ENCODE measurements around the gene PTPN22.
"Not testable (repeated sequence)": the region's sequence is repeated elsewhere in the genome, so short reads cannot be mapped to it uniquely, and the experiment has no call there.

Gene PTPN22

DNA sequence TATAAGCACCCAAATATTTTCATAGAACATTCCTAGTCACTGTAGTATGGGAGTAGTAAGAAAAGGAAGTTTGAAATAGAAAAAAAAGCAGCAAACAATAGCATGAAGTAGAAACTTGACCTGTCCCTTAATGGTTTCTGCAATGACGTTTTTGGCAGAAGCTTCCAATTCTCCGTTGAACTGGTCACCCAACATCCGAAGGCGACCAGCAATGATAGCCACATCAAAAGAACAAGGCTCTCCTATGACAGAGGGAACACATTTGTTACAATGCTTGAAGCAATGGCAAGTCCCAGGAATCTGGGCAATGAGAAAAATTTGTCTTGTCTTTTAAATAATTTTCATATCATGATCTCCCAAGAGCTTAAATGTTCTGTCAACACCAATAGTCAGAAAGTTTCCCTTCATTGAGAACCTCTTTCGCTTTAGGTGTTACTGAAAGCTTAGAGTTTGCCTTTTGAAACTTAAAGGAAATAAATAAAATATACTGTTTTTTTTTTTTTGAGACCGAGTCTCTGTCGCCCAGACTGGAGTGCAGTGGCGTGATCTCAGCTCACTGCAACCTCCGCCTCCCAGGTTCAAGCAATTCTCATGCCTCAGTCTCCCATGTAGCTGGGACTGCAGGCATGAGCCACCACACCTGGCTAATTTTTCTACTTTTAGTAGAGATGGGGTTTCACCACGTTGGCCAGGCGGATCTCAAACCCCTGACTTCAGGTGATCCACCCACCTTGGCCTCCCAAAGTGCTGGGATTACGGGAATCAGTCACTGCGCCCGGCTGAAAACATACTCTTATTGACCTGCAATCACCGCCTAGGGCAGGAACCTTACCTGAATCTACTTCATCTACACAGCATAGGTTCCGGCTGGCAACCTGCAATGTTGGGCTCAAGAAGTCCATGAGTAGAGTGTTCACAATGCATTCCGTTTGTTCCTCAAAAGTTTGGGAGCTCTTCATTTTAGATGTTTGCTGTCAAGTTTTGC is 15.2 kb upstream of the PTPN22 start:
- DNase-seq: no peak

DNA sequence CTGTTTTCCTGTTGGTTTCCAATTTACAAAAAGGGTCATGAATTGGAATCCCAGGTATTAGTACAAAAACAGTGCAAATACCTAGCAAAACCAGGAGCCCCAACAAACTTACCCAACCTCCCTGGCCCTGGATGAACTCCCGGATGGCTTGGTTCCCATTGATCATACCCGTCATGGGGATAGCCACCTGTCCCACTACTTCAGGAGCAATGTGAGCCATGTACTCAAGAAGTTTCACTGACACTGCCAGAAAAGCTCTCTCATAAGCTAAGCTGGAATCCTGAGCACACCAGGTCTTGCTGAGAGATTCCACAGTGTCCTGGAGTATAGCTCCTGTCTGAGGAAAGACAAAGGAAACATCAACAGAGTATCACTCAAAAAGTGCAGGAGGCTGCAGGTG is 10.1 kb upstream of the PTPN22 start:
- no peak for DNase-seq

DNA sequence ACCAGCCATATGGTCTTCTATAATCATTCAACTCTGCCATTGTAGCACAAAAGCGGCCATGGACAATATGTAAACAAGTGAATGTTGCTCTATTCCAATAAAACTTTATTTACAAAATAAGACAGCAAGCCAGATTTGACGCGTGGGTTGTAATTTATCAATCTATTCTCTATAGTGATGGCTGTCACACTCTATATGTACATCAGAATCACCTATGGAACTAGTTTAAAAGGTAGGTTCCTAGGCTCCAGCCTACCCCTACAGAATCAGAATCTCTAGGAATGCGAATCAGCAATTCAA is 8.2 kb upstream of the PTPN22 start:
- DNase-seq: no peak

DNA sequence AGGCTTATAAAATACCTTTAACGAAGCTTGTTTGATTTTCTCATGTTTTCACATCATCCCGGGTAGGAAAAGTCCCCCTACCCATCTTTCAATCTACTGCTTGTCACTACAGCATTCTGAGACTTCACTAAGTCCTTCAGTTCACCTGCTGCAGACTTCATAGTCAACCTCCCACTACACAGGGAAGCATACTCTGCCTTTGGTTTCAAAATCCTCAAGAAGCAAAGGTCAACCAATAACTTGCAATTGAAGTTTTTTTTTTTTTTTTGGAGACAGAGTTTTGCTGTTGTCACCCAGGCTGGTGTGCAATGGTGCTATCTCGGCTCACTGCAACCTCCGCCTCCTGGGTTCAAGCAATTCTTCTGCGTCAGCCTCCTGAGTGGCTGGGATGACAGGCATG is 4.7 kb upstream of the PTPN22 start:
- DNase-seq: no peak

DNA sequence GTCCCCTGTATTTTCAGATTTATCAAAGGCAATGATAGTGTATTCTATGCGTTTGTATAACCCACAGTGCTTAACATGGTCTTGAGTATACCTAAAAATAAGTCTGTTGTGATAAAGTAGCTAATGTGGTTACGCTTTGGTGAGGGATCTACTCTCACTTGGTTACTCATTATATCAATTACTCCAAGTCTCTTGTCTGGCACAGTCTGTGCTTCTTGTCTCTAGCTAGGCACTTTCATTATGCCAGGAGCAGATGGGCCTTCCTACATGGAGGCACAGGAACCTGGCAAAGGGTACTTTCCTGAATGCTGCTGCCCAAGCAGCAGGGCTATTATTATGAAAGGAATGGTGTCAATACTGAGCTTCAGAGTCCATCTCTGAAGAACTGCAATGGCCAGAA is 4.2 kb upstream of the PTPN22 start:
- no peak for DNase-seq

DNA sequence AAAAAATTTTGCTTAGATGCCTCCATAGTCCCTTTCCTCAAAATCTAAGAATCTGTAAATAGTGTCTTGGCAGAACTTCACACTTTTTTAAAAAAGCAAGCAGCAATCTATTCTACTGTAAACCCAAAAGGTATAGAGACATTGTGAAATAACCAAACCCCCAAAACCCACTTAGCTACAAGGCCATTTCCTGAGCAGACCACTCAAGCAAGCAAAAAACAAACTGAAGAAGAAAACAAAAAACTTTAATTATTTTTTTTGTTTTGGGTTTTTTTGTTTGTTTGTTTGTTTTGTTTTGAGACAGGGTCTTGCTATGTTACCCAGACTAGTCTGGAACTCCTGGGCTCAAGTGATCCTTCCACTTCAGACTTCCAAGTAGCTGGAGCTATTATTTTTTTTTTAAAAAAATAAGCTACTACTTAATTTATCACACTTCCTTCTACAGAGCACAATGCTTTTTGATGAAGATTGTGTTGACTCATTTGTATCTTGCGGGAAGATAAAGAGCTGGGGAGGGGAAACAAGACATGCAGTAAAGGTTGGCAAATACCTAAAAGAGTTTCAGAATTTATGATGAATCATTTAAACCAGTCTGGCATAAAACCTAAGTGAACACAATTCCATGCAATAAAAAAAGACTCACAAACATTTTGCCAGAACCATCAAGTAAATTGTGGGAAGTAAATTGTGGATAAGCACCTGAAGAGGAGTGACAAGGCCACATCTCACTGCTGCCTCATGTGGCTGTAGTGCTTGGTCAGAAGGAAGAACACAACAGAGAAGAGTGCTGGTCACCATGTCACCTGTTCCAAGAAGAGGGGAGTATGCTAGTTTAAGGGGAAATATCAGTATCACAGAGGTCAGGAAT is 2.7 kb upstream of the PTPN22 start:
- DNase-seq: no peak

DNA sequence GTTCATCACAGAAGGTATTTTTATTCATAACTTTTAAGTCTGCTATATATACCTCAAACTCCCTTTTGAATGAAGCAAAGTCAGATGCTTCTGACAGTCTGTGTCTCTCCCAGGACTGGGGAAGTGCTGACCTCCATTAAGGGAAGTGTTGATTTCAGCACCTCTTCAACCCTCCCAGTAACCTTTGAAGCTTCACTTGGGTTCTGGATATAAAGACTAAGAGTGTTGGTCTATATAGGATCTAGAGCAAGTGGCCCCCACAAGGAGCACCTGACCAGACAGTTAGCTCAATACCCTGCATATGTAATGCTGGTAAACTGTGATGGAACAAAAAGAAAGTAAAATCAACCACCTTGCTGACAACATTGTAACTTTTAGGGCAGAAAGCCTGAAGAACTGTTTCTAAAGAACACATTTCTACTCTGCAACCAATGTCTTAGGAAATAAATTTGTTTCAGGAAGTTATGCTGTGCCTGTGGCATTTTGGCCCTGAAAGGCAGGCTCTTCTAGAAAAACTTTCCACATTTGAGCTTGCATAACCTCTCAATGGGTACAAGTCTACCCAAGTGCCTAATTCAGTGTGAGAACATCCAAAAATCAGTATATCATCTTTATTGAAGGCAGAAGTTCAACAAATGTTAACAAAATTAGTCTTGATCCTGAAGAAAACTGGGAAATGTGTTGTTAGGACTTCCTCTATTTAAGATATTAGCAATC is 865 bp upstream of the PTPN22 start:
- no peak for DNase-seq

DNA sequence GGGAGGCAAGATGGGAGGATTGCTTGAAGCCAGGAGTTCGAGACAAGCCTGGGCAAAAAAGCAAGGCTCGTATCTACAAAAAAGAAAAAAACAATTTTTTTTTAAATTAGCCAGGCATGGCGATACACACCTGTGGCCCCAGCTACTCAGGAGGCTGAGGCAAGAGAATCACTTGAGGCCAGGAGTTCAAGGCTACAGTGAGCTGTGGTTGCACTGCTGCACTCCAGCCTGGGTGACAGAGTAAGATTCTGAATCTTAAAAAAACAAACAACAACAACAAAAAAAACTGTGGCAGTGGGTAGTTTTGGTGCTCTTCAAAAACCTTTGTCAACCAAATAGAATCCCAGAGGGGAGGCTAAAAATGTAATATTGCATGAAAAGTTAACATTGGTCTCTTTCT is 734 bp downstream of the PTPN22 start:
- no peak for DNase-seq

DNA sequence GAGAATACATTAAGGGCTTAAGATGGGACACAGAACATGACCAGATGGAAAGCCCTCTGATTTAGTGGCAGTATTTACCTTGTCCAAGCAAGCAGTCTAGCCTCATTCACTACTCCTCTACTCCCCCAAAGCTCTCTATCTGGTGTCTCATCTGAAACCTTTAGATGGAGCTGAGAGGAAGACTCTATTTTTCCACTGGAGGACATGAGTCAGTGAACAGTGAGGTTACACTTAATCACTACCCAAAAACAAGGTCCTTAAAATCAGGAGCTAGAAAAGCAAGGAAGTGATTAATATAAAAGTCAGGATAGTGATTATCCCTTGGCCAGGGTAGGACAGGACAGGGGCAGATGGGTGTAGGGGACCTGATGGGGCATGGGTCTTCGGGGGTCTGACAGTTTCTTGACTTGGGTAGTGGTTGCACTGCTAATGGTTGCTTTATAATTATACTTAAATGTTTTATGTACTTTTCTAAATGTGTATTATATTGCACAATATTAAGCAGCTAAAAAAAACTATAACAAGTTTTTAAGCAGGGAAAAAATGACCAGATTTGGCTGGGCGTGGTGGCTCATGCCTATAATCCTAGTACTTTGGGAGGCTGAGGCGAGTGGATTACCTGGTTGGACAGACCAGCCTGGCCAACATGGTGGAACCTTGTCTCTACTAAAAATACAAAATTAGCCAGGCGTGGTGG is 3.0 kb downstream of the PTPN22 start:
- DNase-seq: no peak

DNA sequence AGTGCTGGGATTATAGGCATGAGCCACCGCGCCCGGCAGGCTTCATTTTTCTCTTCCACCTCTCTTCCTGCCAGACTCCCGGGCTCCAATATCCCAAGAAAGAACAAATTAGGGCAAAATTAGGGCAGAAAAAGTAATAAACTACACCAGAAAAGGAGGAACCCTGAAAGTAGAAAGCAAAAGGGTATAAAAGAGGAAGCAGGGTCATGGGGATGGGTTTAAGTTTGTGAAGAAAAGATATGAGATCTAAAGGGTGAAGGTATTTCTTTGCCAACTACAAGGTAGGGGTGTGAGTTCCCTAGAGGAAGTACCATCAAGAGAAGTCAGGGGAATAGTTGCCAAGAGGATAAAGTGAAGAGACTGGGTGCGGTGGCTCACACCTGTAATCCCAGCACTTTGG is 9.9 kb downstream of the PTPN22 start:
- no peak for DNase-seq

DNA sequence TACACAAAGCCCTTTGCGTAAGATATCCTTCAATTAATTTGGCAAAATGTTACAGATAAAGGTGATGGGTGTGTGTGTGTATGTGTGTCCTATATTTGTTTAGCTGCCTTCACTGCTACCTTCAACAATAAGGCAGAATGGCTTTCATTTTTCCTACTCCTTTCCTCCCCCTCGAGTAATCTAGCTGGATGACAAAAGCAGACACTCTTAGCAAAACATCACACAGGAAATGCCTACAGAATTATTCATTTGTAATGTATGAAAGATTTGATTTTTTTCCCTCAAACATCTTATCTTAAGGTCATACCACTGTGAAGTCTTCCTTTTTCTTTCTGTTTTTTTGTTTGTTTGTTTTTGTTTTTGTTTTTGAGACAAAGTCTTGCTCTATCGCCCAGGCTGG is 10.6 kb downstream of the PTPN22 start:
- DNase-seq: no peak

DNA sequence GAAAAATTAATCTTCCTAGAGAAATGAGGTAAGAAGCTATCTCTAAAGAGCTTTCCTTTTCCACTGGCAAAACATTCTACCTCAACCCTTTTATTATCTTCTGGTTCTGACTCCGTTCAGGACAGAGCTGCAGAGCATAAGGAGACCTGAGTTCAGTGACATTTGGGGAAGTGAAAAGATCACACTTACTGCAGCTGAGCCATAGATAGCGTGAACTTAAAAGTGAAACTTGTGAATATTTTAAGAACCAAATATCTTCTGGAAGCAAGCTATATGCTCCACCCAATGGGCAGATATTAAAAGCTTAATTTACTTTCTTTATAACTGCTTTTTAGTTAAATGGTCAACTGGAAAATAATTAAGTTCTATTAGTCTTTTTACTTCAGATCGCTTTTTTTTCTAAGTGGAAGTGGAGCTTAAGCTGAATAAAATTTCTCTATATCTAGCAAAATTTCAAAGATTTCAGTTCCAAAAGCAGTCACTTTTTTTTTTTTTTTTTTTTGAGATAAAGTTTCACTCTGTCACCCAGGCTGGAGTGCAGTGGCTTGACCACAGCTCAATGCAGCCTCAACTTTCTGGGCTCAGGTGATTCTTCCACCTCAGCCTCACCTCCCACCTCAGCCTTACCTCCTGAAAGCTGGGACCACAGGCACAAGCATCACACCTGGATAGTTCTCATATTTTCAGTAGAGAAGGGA is 11.9 kb downstream of the PTPN22 start:
- no peak for DNase-seq

DNA sequence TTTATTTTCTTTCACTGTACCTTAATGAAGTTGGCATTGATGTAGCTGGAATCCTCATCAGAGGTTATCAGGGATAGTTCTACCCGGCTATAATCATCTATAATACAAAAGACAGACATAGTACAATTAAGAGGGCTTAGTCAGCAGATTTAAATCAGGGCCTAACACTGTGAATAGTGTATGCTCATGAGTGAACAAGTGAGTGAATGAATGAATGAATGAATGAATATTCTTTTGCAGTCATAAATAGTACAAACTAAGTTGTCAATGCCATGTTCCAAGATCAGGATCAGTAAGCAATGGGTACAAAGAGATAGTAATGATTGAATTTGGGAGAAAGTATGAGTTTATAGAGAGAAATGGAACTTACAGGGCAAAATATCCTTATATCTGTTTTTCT is 12.5 kb downstream of the PTPN22 start:
- no peak for DNase-seq

DNA sequence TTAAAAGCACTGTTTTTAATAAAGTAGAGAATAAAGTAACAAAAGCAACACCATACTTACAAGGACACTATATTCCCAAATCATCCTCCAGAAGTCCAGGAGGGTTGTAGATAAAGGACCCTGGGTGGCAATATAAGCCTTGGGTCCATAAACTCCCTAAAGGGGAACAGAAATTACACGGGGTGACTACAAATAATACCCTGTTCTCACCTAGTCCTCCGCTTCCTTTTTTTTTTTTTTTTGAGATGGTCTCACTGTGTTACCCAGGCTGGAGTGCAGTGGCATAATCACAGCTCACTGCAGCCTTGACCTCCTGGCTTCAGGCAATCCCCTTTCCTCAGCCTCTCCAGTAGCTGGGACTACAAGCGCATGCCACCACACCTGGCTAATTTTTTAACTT is 13.1 kb downstream of the PTPN22 start:
- DNase-seq: no peak

DNA sequence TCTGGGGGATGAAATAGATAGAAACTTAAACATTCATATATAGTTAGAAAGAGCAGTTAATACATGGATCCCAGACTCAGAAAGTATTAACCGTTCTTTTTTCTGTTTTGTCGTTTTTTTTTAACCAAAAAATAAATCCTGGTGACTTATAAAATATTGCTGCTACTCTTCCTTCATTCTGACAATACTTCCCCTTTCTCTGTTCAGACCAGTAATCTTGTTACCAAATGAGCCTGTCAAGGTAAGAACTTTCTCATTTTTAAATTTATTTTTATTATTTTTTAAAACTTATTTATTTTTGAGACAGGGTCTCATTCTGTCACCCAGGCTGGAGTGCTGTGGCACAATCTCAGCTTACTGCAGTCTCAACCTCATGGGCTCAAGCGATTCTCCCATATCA is 13.7 kb downstream of the PTPN22 start:
- DNase-seq: no peak

DNA sequence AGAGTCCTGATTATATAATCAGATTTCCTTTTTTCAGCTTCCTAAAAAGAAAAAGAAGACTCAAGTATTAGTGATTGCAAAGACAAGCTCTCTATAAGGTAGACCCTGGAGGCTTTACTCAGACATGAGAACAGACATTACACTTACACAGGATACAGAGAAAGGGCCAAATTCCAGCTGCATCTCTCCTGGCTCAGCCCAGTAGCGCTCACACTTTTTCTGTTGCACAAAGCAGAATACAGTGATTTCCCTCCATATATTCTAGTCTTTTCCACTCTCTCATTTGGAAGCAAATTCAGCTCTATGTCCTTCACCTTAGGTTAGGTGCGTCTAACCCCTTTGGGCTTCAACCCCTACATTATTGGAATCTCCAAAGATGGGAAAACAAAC is 15.1 kb downstream of the PTPN22 start:
- DNase-seq: no peak

DNA sequence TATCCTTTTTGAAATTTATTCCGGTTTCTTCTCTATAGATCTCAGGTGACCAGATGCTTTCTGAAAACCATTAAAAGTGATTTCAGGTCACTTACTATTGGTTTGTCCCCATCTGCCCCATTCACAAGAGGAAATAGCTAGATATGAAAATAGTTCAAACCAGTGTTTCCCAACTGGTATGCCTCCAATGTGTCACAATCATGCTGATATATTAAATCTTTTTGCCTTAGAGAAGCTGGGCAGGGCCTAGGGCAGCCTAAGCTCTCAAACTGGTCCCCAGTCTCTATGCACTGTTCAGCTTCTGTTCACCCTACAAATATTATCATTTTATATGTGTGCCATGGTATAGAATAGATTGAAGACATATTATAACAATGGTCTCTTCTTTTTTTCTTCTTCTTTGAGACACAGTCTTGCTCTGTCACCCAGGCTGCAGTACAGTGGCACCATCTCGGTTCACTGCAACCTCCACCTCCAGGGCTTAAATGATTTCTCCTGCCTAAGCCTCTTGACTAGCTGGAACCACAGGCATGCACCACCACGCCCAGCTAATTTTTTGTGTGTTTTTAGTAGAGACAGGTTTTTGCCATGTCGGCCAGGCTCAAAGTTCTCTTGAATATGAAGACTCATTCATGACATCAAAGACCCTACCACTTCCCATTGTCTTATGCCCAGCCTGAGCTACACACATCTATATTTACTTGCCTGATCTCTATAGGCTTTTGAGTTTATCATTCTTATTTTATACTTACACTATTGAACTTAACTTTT is 15.7 kb downstream of the PTPN22 start:
- DNase-seq: no peak

DNA sequence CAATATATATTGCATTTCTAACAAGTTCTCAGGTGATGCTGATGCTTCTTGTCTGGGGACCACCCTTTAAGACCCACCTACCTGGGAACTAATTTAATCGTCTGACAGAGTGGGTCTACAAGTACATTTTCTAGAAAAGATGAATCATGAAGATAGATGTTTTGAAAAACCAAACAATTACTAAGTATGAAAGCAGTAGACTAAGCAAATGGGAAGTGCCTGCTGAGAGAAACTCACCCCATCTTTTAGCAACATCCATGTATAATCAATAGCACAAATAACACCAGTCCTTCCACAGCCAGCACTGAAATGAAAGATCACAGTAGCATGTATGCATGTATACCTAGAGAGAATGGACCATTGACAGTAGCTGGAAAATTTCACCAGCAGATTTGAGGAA is 17.3 kb downstream of the PTPN22 start:
- no peak for DNase-seq

DNA sequence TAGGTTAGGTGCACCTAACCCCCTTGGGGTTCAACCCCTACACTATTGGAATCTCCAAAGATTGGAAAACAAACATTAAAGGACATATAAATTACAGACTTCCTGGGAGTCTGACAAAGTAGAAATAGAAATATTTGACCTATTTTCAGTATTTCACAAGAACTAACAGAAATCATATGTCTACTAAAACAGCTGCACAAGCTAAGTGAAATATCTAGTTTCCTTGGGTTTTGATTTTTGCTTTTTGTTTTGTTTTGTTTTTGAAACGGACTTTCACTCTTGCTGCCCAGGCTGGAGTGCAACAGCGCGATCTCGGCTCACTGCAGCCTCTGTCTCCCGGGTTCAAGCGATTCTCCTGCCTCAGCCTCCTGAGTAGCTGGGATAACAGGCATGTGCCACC is 18.8 kb downstream of the PTPN22 start:
- DNase-seq: not testable (repeated sequence)

DNA sequence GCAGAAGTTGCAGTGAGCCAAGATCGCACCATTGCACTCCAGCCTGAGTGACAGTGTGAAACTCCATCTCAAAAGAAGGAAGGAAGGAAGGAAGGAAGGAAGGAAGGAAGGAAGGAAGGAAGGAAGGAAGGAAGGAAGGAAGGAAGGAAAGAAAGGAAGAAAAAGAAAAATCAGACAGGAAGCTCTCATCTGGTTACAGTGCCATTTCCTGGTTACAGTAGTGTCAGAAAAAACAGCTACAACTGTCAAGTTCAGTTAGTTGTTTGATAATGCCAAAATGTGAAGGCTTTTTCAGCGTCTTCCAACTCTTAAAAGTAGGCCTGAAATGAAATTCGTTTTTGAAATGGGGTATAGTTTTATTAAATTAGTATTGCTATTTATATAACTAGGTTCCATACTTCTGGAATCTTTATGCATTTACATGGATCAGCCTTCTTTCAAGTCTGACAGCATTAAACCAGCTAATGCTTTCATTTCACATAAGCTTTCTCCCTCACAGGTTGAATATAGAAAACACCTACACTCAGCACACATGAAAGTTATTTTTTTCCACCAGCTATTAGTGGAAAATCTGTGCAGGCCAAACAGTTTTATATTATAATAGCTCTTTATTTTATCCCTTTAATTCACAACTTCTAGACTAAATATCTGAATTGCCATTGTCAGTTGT is 21.2 kb downstream of the PTPN22 start:
- no peak for DNase-seq

DNA sequence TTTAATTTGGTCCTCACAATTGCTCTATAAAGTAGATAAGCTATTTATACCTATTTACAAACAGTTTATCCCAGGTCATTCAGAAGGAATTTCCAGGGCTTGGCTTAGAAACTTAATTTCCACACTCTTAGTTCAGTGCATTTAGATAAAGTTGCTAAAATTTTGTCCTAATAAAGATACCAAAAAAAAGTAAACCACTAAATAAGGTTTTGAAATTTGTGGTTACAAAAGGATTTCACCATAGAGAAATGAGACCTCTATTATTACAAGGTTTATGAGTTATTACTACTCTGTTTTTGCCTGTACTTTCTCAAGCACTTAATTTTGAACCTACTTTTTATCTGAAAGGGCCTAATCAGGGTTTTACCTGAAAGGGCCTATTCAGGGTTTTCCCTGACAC is 22.4 kb downstream of the PTPN22 start:
- DNase-seq: no peak
